HG02623 (cell line): Measurements from ENCODE around the gene DHX15.

ENCODE experiments used
- ATAC-seq: cut with Tn5 transposase; IDR thresholded peaks from one replicate; pipeline ENCODE4 v1.9.1; 2021; ENCODE audit warnings: moderate library complexity; ENCODE audit not compliant: unreplicated experiment

Gene DHX15

DNA sequence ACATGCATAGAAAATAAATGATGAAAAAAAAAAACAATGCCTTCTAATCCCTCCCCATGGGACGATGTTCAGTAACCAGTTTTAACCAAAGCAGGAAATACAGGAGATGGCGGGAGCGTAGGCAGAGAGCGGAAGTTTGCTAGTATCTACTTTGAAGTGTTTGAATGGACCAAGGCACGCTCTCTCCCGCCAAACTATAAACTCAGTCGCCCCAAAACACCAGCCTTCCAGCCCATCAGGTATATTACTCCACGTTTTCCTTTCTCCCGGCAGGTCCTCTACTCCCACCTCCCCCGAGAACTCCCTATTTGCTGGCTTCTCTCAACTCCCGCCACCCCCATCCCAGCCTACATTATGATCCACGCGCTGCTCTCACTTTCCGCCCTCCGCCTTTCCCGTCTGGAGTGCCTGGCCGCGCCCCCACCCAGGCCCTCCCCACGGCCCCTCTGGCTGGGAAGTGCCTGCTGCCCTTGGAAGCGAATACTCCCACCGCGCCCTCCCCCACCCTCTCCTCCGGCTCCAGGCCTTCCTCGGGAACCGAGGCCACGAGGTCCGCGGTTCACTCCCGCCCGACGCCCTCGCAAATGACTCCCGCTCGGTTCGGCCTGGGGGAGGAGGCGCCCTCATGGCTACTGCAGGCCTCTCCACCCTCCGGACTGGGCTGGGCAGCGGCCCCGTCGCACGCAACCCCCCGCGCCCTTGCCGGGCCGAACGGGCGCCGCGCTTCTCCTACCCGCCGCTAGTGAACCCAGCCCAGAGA, 723 bp downstream of the DHX15 start:
- ATAC-seq: peak; percentile 29

DNA sequence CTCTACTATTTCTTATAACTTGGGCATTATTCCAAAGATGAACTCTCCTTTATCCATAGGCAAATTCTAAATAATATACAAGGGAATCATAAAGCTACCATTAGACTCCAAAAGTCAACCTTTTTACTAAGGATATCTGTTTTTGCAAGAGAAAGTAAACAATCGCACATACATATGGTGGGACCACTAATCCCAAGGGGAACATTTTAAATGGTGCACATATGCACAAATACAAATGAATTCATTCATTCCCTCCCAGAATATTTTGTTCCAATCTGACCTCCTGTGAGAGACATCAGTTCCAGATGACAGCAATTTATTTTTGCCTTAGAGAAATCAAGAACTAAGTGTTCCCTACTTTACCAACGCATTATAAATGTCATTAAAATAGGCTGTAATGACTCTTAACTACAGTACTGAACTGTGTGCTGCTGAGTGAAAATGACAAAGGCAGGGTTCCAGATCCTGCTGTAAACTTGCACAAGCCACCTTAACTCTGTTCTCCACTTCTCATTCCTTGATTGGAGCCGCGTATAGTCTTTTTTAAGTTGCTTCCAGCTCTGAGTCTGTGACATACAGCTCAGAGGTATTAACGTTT, 2.0 kb downstream of the DHX15 start:
- no peak for ATAC-seq

DNA sequence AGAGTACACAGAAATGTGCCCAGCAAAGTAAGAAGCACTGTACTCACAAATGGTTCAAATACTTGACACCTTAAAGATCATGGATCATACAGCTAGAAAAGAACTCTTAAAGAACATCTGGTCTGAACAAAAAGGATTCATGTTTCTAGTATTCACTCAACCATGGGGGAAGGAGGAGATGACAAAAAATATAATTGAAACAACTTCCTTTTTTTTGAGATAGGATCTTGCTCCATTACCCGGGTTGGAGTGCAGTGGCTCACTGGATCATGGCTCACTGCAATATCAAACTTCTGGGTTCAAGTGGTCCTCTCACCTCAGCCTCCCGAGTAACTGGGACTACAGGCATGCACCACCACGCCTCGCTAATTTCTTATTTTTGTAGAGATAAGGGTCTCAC, 6.0 kb downstream of the DHX15 start:
- ATAC-seq: no peak

DNA sequence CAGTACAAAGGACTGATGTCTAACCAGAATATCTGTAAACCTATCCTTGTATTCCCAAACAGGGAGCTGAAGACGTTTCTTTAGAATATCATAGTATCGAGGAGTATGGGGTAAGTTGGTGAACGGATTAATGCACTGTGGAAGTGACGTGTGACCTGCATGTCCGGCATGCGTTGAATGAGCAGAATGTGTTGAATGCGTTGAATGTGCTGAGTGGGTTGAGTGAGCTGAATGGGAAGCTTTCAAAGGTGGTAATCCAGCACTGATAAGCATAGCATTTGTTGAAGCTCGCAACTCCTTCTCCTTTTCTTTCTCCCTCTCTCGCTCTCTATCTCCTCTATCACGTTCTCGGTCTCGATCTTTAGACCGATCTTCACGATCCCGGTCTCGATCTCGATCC, 8.1 kb downstream of the DHX15 start:
- ATAC-seq: no peak

DNA sequence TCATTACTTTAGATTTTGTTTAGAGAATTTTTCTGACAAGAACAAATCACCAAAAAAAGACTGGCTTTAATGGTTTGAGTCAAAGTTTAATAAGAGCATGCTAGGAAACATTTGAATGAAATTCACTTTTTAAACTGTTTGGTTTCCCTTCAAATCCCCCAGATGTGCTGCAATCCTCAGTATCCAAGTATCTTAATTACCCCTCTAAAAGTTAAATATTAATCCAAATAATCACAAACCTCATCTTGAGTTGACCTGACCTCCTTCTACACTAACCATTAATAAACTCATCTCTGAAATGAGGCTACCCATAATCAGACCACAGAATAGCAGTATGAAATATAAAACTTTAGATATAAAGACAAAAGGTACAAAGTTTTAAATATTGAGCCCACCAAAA, 10.1 kb downstream of the DHX15 start:
- ATAC-seq: no peak

DNA sequence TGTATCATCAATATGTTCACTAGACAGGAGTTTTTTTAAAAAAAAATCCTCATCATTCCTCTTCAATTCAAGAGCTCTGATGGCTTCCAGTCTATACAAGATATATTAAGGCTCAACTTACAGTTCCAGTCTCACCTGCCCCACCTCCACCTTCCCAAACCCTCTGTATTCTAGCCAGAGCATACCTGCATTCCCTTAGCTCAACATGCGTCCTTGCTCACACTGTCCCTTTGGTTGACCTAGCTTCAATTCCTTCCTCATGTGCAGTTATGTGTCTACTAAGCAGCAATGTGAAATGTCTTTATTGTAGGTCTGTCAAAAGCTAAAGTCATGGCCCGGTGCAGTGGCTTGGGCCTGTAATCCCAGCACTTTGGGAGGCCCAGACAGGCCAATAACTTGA, 10.8 kb downstream of the DHX15 start:
- ATAC-seq: no peak

DNA sequence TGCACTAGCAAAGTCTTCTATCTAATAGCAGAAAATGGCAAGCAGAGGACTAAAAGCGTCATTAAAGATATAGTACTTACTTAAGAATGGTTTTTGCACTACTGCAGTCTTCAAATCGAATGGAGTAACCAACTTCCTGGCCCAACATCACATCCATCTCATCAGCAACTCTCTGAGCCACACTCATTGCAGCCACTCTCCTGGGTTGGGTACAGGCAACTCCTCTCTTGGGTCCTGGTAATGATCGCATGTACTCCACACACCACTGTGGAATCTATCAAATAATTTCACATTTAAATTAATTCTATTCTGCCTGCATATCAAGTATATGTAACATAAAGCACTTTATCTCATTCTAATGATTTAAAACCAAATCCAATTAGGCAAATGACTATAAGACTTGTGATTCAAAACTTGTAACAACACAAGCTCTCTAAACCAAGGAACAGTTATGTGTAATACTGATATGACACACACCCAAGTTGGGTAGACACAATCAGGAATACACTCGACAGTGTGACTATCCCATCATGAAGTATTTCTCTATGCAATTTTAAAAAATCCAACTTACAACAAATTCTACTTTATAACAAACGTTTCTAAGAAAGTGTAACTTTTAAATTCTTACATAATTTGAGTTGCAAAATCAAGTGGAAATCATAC, 13.6 kb downstream of the DHX15 start:
- no peak for ATAC-seq

DNA sequence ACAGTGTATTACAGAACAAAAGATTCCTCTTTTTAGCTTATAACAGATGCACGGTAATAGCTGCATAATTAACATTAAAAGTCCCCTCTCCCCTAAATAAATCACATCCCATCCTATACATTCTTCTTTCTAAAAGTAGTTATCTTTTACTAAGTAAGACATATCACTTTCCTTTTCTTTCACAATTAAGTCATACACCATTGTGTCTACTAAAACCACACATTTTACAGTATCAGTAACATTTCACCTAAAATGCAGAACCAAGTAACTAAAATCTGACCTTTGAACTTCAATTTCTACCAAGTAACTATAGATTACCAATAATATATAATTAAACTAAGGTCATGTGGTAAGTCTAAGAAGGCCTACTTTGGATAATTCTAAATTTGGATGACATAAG, 14.2 kb downstream of the DHX15 start:
- no peak for ATAC-seq

DNA sequence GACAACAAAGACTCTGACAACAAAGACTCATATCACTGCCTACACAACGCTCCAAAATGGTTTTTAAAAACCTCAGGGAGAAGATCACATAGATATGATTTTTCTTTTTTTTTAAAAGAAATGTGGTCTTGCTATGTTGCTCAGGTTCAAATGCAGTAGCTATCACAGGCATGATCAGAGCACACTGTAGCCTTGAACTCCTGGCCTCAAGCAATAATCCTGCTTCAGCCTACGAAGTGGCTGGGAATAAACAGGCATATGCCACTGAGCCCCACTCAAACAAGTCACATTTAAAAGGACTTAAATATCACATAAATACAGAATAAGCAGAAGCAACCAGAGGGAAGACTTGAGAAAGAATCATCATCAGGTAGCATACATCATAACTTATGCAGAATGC, 14.7 kb downstream of the DHX15 start:
- no peak for ATAC-seq

DNA sequence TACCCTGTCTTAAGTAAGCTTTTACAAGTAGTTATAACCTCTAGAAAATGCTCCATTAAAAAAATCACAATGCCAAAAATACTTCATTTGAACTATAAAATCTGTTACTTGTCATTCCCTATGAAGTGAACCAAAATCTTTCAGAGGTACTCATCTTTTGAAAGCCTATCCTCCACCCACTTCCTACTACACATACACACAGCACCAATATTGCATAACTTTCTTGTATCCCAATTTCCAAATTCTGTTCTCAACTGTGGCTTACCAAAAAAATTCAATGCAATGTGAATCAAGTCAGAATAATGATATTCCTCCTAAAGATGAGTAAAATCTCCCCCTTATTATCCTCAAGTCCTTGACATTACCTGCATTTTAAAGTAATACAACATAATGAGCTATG, 15.9 kb downstream of the DHX15 start:
- ATAC-seq: no peak

DNA sequence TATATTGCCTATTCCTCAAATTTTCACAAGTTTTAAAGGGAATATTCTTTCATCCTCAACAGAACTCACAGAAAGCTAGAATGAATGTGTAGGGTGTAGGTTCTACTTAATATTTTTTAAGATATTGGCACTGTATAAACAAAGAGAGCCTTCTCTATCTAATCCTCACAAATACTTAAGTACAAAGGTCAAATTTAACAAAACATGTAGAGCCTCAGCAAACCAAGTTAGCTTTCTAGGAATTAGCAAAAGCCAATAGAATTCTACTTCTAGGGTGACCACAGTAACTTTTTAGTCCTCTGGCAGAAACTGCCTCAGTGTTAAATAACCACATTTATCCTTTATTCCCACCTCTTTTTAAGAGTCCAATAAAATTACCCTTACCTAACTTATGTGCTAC, 19.3 kb downstream of the DHX15 start:
- no peak for ATAC-seq

DNA sequence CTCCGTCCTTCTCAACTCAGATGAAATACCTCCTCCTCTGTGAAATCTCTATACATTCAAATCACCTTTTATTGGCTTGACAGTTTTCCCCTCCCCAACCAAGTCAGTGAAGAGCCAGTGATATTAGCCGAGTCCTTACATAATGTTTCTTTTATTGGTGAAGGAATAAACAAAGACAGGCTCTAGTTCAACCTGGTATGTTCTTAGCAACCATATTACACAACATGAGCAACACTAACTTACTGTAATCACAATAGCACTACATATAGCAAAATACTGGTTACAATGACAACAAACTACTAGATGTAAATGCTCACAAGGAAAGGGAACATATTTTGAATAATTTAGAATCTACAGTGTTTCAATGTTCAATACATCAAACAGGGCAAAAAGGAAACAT, 19.9 kb downstream of the DHX15 start:
- ATAC-seq: no peak

DNA sequence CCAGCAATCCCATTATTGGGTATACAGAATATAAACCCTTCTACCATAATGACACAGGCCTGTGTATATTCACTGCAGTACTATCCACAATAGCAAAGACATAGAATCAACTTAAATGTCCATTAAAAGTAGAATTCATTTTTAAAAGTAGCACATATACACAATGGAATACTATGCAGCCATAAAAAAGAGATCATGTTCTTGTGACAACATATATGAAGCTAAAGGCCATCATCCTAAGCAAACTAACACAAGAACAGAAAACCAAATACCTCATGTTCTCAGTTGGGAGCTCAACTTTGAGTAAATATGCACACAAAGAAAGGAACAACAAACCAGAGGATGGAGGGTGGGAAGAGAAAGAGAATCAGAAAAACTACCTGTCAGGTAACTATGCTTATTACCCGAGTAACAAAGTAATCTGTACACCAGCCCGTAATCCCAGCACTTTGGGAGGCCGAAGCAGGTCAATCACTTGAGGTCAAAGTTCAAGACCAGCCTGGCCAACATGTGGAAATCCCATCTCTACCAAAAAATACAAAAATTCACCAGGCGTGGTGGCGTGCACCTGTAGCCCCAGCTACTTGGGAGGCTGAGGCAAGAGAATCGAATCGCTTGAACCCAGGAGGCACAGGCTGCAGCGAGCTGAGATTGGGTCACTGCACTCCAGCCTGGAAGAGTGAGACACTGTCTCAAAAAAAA, 22.8 kb downstream of the DHX15 start:
- no peak for ATAC-seq

DNA sequence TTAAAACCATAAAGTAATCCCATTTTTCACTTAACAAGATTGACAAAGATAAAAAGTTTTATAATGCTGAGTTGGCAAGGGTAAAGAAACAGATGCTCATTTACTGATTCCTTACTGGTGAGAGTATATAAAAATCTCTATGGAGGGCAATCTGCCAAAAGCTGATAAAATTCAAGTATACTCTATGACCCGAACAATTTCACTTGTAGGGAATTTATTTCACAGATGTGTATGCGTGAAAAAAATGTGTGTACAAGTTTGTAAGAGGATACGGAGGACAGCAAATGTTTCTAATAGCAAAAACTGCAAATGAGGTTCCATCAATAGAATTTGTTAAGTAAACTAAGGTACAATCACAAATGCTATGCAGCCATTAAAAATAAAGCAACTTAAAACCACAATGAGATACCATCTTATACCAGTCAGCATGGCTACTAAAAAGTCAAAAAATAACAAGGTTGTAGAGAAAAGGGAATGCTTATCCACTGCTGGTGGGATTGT, 23.4 kb downstream of the DHX15 start:
- ATAC-seq: no peak

DNA sequence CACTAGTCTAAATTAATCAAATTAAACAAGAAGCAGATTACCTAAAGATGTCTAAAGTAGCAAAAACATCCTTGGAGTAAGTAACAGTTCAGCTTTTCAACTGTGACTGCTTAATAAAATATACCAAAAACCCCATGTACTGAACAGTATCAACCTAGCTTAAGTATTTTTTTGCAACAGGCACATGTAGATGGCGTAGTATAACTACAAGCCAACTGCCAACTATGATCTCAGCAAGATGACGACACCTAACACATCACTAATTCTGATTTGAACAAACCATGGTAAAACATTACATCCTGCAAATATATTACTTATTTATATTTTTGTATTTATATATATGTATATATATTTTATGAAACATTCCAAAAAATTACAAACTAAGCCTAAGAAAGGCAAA, 24.5 kb downstream of the DHX15 start:
- ATAC-seq: no peak

DNA sequence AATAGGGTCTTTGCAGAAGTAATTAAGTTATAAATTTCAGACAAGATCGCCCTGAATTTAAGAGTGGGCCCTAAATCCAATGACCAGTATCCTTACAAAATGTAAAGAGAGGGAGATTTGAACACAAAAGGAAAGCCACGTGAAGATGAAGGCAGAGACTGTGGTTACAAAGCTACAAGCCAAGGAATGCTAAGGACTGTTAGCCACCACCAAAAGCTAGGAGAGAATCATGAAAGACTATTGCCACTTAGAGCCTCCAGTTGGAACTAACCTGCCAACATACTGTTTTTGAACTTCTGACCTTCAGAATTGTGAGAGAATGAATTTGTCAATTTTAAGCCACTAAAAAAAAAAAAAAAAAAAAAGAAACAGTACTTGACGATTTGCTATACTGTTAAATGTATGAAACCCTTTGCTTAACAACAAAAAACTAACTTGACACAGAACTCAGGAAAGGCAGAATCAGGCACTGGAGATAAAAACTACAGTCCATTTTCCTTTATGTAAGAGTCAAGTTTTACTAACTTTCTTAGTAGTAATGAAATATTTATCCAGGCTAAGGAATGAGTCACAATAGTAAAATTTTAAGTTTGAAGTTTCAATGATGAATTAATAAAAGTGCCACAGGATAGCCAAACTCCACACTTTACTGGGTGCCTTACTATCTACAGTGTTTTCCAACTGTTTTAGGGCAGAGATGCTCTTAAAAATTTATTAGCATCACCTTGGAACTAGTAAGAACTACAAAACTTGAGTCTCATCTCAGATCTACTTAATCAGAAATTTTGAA, 25.1 kb downstream of the DHX15 start:
- no peak for ATAC-seq

DNA sequence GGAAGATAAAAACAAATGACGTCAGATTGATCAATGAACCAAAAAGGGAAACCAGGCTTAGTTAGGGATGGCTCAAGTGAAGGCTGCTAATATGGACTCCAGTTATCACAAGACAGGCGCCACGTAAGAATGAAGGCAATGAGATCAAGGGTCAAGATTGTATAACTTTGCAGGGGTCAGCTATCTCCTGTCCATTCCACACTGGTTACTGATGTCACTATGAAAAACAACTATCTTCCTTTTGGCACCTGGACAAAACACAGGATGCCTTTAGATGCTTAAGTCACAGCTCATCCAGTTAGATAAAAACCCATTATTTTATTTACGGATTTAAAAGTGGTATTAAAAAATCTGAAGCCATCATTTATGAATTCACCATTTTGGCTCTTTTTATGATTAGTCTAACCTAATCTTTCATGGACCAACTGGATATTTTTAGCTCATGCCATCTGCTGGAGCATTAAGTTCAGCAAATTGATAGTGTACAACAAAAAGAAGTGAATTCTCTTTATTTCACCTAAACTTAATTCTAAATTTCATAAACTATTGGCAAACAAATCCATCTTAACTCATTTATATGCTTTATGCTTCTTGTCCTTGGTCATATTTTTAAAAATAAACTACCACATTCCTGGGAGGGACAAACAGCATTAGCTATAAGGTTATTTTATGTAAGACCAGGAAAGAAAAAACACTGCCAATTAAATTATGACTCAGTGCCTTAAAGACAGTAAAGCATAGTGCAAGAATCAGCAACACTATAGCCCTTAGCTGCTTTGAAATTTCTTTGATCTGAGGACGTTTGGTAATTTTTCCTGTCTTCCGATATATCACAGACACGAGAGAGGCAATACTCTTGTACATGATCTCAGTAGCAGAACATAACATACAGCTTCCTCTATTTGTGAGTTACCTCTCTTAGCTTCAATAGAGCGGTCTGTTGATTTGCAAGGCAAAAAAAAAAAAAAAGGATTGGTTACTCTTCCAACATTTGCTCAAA, 27.0 kb downstream of the DHX15 start:
- ATAC-seq: no peak

DNA sequence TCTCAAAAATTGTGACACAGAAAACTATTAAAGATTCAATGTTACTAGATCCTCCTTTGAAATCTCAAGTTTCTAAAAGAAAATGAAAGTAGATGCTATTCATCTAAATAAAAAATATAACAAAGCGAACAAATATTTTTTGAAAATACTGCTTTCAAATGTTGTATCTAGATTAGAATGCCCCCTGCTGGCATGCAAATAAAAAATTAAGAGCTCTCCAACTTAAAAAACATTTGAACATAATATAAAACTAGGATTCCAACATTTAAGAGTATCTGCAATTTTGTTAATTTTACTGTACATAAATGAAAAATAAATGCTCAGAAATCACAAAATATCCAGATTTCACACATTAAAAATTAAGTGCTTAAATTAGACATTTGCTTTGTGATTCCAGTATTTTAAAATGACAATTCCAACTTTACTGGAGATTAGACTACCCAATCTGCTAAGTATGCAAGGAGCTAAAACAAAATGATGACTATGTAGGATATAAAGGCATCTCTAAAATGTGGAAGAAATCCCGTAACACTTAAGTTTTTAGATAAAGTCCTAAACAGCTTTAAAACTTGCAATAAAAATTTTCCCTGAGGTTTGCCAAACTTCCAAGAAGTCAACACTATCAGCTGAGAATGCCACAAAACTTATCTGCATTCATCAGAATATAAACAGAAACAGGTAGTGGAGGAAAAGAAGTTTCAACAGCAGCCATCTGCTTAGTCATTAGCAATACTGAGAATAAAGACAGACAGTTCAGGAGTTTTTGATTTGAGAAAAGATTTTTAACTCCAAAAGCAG, 32.7 kb downstream of the DHX15 start:
- ATAC-seq: no peak
